ENCODE measurements around the gene PPP1R13B. TPM values are rescaled to one million over a fixed set of nuclear protein-coding genes. Genes with fewer than 3 reads are reported as not detected.

The PPP1R13B gene
- total and polyA plus RNA-seq, 2 experiments from 2014 or later = 9.4 to 20.2 TPM

GRCh38 chr14:103840014-103840413, 7.4 kb downstream of the PPP1R13B start:
- TF ChIP-seq EZH2phosphoT487 (IDR thresholded peaks at IDR 0.05; ENCODE audit: low read depth, severe bottlenecking, unreplicated experiment) (no peak), EZH2 (IDR thresholded peaks at IDR 0.05; ENCODE audit: borderline replicate concordance) (no peak), CTCF (IDR thresholded peaks at IDR 0.05; ENCODE audit: poor library complexity) (no peak)
- Histone ChIP-seq H3K79me2 (peaks cover 98% of the 10 kb centered on the region), H3K27ac (no peak overlapping the region)

GRCh38 chr14:103839579-103839978, 7.8 kb downstream of the PPP1R13B start:
- no peaks in the 10 kb centered on the region for H3K36me3 ChIP-seq (replicated peaks; ENCODE audit: insufficient read depth, low read depth)
- DNase-seq (ENCODE audit: low spot score) = no peak
- H4K20me1 ChIP-seq (ENCODE audit: insufficient read depth, poor library complexity, severe bottlenecking) = peaks cover 6% of the 10 kb centered on the region
- H3K9me3 ChIP-seq (ENCODE audit: low read depth) = no peaks in the 10 kb centered on the region
- 73% methylated on average over 1 of the region's 1 CpG for WGBS (ENCODE audit: low lambda C conversion rate, missing lambda C conversion rate)
- TF ChIP-seq CTCF (IDR thresholded peaks at IDR 0.05; ENCODE audit: poor library complexity) = no peak
- no peak for TF ChIP-seq EZH2phosphoT487 (IDR thresholded peaks at IDR 0.05; ENCODE audit: low read depth, severe bottlenecking, unreplicated experiment)
- TF ChIP-seq EZH2 (IDR thresholded peaks at IDR 0.05; ENCODE audit: borderline replicate concordance) = no peak
- no peak overlapping the region for H2AFZ ChIP-seq
- H3K4me1 ChIP-seq (ENCODE audit: insufficient read depth) = no peaks in the 10 kb centered on the region
- no peaks in the 10 kb centered on the region for H3K9me2 ChIP-seq (replicated peaks; ENCODE audit: insufficient read depth)
- H3K4me3 ChIP-seq = no peak overlapping the region
- no peak overlapping the region for H3K27ac ChIP-seq
- H3K79me2 ChIP-seq = peaks cover 98% of the 10 kb centered on the region
- H3K27me3 ChIP-seq = no peaks in the 10 kb centered on the region
- H3K4me2 ChIP-seq = no peak overlapping the region

More at GRCh38 chr14:103840014-103840413, 7.4 kb downstream of the PPP1R13B start:
- no peaks in the 10 kb centered on the region for H3K36me3 ChIP-seq (replicated peaks; ENCODE audit: insufficient read depth, low read depth)
- H3K27me3 ChIP-seq = no peaks in the 10 kb centered on the region
- no peak for DNase-seq (ENCODE audit: low spot score)
- H3K9me3 ChIP-seq (ENCODE audit: low read depth) = no peaks in the 10 kb centered on the region
- no peak overlapping the region for H2AFZ ChIP-seq
- H3K4me2 ChIP-seq = no peak overlapping the region
- H4K20me1 ChIP-seq (ENCODE audit: insufficient read depth, poor library complexity, severe bottlenecking) = peaks cover 10% of the 10 kb centered on the region
- H3K4me3 ChIP-seq = no peak overlapping the region
- no peaks in the 10 kb centered on the region for H3K9me2 ChIP-seq (replicated peaks; ENCODE audit: insufficient read depth)
- H3K4me1 ChIP-seq (ENCODE audit: insufficient read depth) = no peaks in the 10 kb centered on the region
- 85% methylated on average over 2 of the region's 2 CpGs for WGBS (ENCODE audit: low lambda C conversion rate, missing lambda C conversion rate)

GRCh38 chr14:103838117-103838516, 9.3 kb downstream of the PPP1R13B start:
- no peak overlapping the region for H3K4me3 ChIP-seq
- H3K79me2 ChIP-seq = peaks cover 98% of the 10 kb centered on the region
- WGBS (ENCODE audit: low lambda C conversion rate, missing lambda C conversion rate) = 38% methylated on average over 1 of the region's 1 CpG

More at GRCh38 chr14:103838117-103838516, 9.3 kb downstream of the PPP1R13B start:
- Histone ChIP-seq H3K27me3 (no peaks in the 10 kb centered on the region), H3K9me2 (replicated peaks; ENCODE audit: insufficient read depth) (no peaks in the 10 kb centered on the region), H3K36me3 (replicated peaks; ENCODE audit: insufficient read depth, low read depth) (no peaks in the 10 kb centered on the region), H2AFZ (no peak overlapping the region), H3K27ac (no peak overlapping the region), H3K4me2 (no peak overlapping the region), H3K4me1 (ENCODE audit: insufficient read depth) (no peaks in the 10 kb centered on the region), H3K9me3 (ENCODE audit: low read depth) (no peaks in the 10 kb centered on the region), H4K20me1 (ENCODE audit: insufficient read depth, poor library complexity, severe bottlenecking) (peaks cover 4% of the 10 kb centered on the region)
- TF ChIP-seq EZH2 (IDR thresholded peaks at IDR 0.05; ENCODE audit: borderline replicate concordance) = no peak
- TF ChIP-seq CTCF (IDR thresholded peaks at IDR 0.05; ENCODE audit: poor library complexity) = no peak
- no peak for TF ChIP-seq EZH2phosphoT487 (IDR thresholded peaks at IDR 0.05; ENCODE audit: low read depth, severe bottlenecking, unreplicated experiment)
- no peak for DNase-seq (ENCODE audit: low spot score)
